ENCODE data around the gene JARID2.
"Not testable (repeated sequence)": the region's sequence is repeated elsewhere in the genome, so short reads cannot be mapped to it uniquely, and the experiment has no call there.

Gene JARID2

GRCh38 chr6:15401120-15401519, 155.3 kb downstream of the JARID2 start:
- no peak for DNase-seq (ENCODE audit: low spot score)

GRCh38 chr6:15401769-15402250, 155.9 kb downstream of the JARID2 start:
- DNase-seq (ENCODE audit: low spot score) = no peak

GRCh38 chr6:15402406-15403045, 156.7 kb downstream of the JARID2 start:
- no peak for DNase-seq (ENCODE audit: low spot score)

GRCh38 chr6:15403094-15403755, 157.4 kb downstream of the JARID2 start:
- DNase-seq (ENCODE audit: low spot score) = no peak

- DNase-seq (ENCODE audit: low spot score) = no peak
Observed at GRCh38 chr6:15404685-15404980, 158.8 kb downstream of the JARID2 start.

GRCh38 chr6:15405129-15406068, 159.5 kb downstream of the JARID2 start:
- DNase-seq (ENCODE audit: low spot score) = no peak

GRCh38 chr6:15406452-15406851, 160.6 kb downstream of the JARID2 start:
- DNase-seq (ENCODE audit: low spot score) = no peak

GRCh38 chr6:15408008-15408407, 162.1 kb downstream of the JARID2 start:
- no peak for DNase-seq (ENCODE audit: low spot score)

- no peak for DNase-seq (ENCODE audit: low spot score)
Observed at GRCh38 chr6:15408758-15409157, 162.9 kb downstream of the JARID2 start.

- no peak for DNase-seq (ENCODE audit: low spot score)
Observed at GRCh38 chr6:15409301-15410125, 163.6 kb downstream of the JARID2 start.

GRCh38 chr6:15410126-15410391, 164.2 kb downstream of the JARID2 start:
- no peak for DNase-seq (ENCODE audit: low spot score)

- DNase-seq (ENCODE audit: low spot score) = no peak
Observed at GRCh38 chr6:15410752-15411151, 164.9 kb downstream of the JARID2 start.

- DNase-seq (ENCODE audit: low spot score) = no peak
Observed at GRCh38 chr6:15411766-15412165, 165.9 kb downstream of the JARID2 start.

GRCh38 chr6:15412767-15413166, 166.9 kb downstream of the JARID2 start:
- no peak for DNase-seq (ENCODE audit: low spot score)

GRCh38 chr6:15413466-15414234, 167.8 kb downstream of the JARID2 start:
- DNase-seq (ENCODE audit: low spot score) = no peak

- DNase-seq (ENCODE audit: low spot score) = no peak
Observed at GRCh38 chr6:15414235-15414612, 168.4 kb downstream of the JARID2 start.

GRCh38 chr6:15415622-15416021, 169.8 kb downstream of the JARID2 start:
- DNase-seq (ENCODE audit: low spot score) = not testable (repeated sequence)

GRCh38 chr6:15416932-15417509, 171.2 kb downstream of the JARID2 start:
- DNase-seq (ENCODE audit: low spot score) = no peak

- DNase-seq (ENCODE audit: low spot score) = peak; percentile 54
Observed at GRCh38 chr6:15417811-15418210, 171.9 kb downstream of the JARID2 start.

GRCh38 chr6:15419493-15419892, 173.6 kb downstream of the JARID2 start:
- DNase-seq (ENCODE audit: low spot score) = no peak

GRCh38 chr6:15420959-15421438, 175.1 kb downstream of the JARID2 start:
- DNase-seq (ENCODE audit: low spot score) = no peak
